ENCODE results near the gene EP300.
"Not testable (repeated sequence)": the region's sequence is repeated elsewhere in the genome, so short reads cannot be mapped to it uniquely, and the experiment has no call there.

The EP300 gene

GRCh38 chr22:41092023-41092817 is at the start of gene EP300:
EP300 (plus strand) TSS chr22:41092592; CDS start chr22:41093005, 413 bp downstream.
- in situ Hi-C loops (cut with MboI; ENCODE audit: low sequenced_read_pairs): loop anchor here (25.0 kb wide), 1 partner anchor 130 kb away; the partner anchor contains the start of gene RBX1

DNA sequence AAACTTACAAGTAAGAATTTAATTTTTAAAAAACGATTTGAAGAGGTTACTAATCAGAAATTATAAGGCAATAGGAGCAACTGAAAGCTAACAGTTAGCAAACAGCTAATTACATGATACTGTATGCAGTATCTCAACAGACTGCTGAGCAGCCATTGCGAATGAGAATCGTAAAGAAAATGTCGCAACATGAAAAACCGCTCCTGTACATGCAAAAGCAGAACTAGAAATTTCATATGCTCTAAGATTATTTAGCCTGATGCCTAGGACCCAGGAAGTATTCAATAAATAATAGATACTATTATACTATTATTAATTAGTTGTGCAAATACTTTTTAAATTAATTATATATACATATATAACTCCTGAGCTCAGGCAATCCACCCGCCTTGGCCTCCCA is 48.7 kb upstream of the EP300 start:
- in situ Hi-C loops (cut with MboI; ENCODE audit: low sequenced_read_pairs): no loop called here

DNA sequence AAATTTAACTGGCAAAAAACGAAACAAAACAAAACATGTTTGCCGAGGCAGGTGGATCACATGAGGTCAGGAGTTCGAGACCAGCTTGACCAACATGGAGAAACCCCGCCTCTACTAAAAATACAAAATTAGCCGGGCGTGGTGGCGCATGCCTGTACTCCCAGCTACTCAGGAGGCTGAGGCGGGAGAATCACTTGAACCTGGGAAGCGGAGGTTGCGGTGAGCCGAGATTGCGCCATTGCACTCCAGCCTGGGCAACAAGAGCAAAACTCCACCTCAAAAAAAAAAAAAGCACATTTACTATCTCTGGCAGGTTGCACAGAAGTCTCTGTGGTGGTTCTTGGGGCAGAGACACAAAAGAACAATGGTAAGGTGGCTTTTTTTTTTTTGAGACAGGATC is 46.8 kb upstream of the EP300 start:
- in situ Hi-C loops (cut with MboI; ENCODE audit: low sequenced_read_pairs): not testable (repeated sequence)

DNA sequence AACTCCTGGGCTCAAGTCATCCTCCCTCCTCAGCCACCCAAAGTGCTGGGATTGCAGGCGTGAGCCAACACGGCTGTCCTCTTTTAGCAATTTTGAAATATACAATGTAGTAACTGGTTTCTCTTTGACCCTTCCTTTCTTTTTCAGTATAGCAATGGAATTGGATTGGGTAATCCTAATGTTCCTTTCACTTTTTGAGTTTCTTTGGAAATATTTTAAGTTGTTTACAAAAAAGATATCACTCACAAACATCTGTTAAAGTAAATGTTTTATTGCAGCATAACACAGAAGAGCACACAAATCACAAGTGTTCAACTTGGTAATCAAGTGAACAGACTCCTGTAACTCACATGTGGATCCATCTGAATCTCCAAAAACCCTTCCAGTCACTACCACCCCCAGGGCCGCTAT is 44.6 kb upstream of the EP300 start:
- in situ Hi-C loops (cut with MboI; ENCODE audit: low sequenced_read_pairs): no loop called here

DNA sequence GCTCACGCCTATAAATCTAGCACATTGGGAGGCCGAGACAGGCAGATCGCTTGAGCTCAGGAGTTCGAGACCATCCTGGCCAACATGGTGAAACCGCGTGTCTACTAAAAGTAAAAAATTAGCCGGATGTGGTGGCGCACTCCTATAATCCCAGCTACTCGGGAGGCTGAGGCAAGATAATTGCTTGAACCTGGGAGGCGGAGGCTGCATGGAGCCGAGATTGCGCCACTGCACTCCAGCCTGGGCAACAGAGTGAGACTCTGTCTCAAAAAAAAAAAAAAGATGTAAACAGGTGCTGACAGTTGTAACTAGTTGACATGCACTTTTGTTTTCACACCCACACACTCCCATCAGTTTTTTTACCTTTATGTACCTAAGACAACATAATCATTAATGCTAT is 44.0 kb upstream of the EP300 start:
- in situ Hi-C loops (cut with MboI; ENCODE audit: low sequenced_read_pairs): not testable (repeated sequence)

- in situ Hi-C loops (cut with MboI; ENCODE audit: low sequenced_read_pairs): no loop called here
Observed at GRCh38 chr22:41048791-41049717, 43.3 kb upstream of the EP300 start.

DNA sequence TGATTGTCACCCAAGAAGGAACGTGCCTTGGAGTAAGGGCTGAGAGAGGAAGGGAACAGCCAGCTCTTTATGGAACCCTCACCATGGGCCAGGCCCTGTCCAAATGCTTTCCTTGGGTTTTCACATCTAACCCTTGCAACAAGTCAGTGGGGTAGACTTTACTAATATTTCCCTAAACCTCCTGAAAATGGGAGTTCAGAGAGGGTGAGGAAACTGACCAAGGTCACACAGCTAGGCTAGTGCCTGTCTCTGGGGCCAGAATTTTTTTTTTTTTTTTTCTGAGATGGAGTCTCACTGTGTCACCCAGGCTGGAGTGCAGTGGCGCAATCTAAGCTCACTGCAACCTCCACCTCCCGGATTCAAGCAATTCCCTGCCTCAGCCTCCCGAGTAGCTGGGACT is 42.6 kb upstream of the EP300 start:
- in situ Hi-C loops (cut with MboI; ENCODE audit: low sequenced_read_pairs): not testable (repeated sequence)

GRCh38 chr22:41050883-41051282 is 41.5 kb upstream of the EP300 start:
- in situ Hi-C loops (cut with MboI; ENCODE audit: low sequenced_read_pairs): no loop called here

GRCh38 chr22:41052661-41053490 is 39.5 kb upstream of the EP300 start:
- in situ Hi-C loops (cut with MboI; ENCODE audit: low sequenced_read_pairs): no loop called here

DNA sequence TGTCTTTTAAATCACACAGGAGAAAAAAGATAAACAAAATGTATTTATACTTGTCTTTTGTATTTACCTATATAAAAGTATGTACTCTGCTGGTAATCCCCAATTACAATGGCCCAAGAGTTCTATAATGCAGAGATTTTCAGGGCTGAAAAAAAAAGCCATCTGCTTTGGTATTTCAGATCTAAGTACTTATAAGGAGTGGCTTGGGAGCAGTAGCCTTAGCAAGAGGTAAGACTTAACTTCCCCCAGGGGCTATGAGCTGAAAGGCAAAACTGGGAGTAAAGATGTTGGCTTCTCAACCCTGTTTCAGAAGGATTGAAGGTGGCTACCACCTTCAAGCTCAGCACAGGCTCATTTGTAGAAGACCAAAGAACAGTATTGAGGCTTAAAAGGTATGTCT is 35.3 kb upstream of the EP300 start:
- in situ Hi-C loops (cut with MboI; ENCODE audit: low sequenced_read_pairs): no loop called here

DNA sequence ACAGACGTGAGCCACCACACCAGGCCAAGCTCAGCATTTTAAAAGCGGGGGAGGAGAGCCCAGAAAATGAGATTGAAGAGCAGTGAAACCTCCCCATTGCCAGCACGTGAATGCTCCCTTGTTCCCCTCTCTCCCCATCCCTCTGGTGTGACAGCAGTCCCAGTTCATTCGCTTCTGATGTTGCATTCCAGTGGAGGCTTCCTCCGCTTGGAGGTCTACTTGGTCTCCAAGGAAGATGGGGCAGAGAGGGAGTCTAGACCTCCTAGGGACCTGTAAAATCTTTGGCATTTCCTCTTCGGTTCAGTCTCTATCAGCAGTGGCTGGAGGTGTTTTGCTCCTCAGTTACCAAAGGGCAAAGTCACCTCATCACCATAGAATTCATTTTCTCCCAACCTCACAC is 30.2 kb upstream of the EP300 start:
- in situ Hi-C loops (cut with MboI; ENCODE audit: low sequenced_read_pairs): no loop called here

DNA sequence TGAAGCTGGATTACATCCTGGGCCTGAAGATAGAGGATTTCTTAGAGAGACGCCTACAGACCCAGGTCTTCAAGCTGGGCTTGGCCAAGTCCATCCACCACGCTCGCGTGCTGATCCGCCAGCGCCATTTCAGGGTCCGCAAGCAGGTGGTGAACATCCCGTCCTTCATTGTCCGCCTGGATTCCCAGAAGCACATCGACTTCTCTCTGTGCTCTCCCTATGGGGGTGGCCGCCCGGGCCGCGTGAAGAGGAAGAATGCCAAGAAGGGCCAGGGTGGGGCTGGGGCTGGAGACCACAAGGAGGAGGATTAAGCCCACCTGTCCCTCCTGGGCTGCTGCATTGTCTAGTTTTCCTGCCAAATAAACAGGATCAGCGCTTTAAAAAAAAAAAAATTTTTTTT is 28.1 kb upstream of the EP300 start:
- in situ Hi-C loops (cut with MboI; ENCODE audit: low sequenced_read_pairs): not testable (repeated sequence)

GRCh38 chr22:41066341-41066740 is 26.1 kb upstream of the EP300 start:
- in situ Hi-C loops (cut with MboI; ENCODE audit: low sequenced_read_pairs): not testable (repeated sequence)

DNA sequence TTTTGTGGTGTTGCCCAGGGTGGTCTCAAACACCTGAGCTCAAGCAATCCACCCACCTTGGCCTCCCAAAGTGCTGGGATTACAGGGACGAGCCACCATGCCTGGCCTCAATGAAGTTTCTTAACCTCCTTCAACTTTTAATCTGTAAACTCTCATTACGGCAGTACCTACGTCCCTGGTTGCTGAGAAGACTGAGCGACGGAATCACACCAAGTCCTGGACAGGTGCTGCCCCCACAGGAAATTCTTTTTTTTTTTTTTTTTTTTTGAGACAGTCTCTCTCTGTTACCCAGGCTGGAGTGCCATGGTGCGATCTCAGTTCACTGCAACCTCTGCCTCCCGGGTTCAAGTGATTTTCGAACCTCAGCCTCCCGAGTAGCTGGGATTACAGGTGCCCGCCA is 24.4 kb upstream of the EP300 start:
- in situ Hi-C loops (cut with MboI; ENCODE audit: low sequenced_read_pairs): not testable (repeated sequence)

- in situ Hi-C loops (cut with MboI; ENCODE audit: low sequenced_read_pairs): no loop called here
Observed at GRCh38 chr22:41070665-41071331, 21.6 kb upstream of the EP300 start.

- in situ Hi-C loops (cut with MboI; ENCODE audit: low sequenced_read_pairs): no loop called here
Observed at GRCh38 chr22:41074061-41074460, 18.3 kb upstream of the EP300 start.

DNA sequence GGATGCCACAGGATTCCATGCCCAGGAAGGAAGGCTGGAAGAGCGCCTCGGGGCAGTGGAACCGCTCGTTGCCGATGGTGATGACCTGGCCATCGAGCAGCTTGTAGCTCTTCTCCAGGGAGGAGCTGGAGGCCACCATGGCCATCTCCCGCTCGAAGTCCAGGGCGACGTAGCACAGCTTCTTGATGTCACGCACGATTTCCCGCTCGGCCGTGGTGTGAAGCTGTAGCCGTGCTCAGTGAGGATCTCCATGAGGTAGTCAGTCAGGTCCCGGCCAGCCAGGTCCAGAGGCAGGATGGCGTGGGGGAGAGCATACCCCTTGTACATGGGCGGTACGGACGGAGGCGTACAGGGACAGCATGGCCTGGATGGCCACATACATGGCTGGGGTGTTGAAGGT is 17.9 kb upstream of the EP300 start:
- in situ Hi-C loops (cut with MboI; ENCODE audit: low sequenced_read_pairs): no loop called here

DNA sequence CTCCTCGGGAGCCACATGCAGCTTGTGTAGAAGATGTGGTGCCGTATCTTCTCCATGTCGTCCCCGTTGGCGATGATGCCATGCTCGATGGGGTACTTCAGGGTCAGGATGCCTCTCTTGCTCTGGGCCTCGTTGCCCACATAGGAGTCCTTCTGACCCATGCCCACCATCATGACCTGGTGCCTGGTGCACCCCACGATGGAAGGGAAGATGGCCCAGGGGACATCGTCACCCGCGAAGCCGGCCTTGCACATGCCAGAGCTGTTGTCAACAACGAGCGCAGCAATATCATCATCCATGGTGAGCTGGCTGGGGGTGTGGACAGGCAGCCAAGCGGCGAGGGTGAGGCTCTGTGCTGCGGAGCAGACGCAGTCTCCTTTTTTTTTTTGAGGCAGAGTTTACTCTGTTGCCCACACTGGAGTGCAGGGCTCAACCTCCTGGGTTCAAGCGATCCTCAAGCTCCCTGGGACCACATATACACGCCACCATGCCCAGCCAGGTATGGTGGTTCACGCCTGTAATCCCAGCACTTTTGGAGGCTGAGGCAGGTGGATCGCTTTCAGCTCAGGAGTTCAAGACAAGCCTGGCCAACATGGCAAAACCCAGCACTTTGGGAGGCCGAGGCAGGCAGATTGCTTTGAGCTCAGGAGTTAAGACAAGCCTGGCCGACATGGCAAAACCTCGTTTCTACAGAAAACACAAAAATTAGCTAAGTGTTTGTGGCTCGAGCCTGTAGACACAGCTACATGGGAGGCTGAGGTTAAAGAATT is 17.3 kb upstream of the EP300 start:
- in situ Hi-C loops (cut with MboI; ENCODE audit: low sequenced_read_pairs): loop anchor here (25.0 kb wide), 1 partner anchor 113 kb away; the partner anchor contains the start of gene RBX1

DNA sequence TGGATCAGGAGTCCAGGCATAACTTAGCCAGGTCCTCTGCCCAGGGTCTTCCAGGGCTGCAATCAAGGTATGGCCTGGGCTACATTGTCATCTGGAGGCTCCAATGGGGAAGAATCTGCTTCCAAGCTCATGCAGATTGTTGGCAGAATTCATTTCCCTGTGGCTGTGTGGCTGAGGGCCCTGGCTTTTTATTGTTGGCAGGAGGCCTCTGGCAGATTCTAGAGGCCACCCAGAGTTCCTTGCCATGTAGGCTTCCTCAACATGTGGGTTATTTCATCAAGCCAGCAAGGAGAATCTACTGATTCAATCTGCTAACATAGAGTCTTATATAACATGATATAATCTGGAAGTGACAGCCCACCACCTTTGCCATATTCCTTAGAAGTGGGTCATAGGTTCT is 16.4 kb upstream of the EP300 start:
- in situ Hi-C loops (cut with MboI; ENCODE audit: low sequenced_read_pairs): loop anchor here (25.0 kb wide), 1 partner anchor 114 kb away; the partner anchor contains the start of gene RBX1

Measured in HL-60/S4 treated with phorbol 12-myristate 13-acetate at 8.2 ng/mL for 4 days and 3 days (cell line).